Skin of body (tissue), 2 donors: ENCODE results near the gene RANGAP1. TPM values are rescaled to one million over a fixed set of nuclear protein-coding genes. Genes with fewer than 3 reads are reported as not detected.
A peak's percentile ranks its signal among the peaks of the same experiment; 100 is the strongest.

ENCODE experiments used
- DNase-seq: peaks from one replicate; lab custom pipeline; 2025; lab: John Stamatoyannopoulos, UW
- total RNA-seq: library from RNA; depleted of rRNA; stranded (reverse); fragments of >200 nt; gene quantifications from one replicate; pipeline ENCODE4 v1.2.3, GENCODE V29; 2014

RANGAP1 gene, protein sequence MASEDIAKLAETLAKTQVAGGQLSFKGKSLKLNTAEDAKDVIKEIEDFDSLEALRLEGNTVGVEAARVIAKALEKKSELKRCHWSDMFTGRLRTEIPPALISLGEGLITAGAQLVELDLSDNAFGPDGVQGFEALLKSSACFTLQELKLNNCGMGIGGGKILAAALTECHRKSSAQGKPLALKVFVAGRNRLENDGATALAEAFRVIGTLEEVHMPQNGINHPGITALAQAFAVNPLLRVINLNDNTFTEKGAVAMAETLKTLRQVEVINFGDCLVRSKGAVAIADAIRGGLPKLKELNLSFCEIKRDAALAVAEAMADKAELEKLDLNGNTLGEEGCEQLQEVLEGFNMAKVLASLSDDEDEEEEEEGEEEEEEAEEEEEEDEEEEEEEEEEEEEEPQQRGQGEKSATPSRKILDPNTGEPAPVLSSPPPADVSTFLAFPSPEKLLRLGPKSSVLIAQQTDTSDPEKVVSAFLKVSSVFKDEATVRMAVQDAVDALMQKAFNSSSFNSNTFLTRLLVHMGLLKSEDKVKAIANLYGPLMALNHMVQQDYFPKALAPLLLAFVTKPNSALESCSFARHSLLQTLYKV
- total RNA-seq = 26.9 TPM

DNA sequence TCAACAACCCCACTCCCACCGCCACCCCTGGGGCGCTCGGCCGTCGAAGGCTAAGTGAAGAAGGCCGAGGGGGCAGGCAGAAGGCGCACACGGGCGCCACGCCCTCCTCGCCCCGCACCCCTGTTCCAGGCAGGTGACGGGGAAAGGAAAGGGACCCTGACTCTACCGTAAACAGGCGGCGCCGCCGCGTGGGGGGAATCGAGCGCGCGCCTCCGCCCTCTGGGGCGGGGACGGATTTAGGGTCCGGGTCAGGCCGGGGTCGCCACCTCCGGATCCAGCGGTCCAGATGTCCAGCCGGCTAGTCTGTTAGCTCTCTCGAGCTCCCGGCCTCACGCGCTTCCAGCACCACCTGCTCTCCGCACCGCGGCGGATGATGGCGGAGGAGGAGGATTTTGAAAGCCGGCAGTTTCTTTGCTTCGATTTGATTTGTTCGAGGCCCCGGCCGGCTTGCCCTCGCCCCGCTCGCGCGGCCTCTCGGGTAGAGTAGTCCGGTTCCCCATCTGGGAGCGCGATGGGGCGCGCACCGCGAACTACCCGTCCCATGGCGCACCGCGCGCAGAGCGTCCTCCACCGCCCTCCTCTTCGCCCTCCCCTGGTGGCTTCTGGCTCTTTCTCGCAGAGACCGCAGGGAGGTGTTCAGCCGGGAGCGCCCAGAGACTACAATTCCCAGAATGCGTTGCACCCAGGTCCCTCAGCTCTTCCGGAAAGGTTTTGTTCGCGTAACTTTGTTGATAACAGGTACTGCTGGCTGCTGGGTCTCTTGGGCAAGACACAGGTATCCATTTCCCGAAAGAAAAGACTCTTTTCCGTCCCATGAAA is at the start of gene RANGAP1:
Gene RANGAP1, minus strand, starts transcription at position 368 of the 819 bp plus-strand sequence. CDS start 5,143 bp downstream, outside the sequence.
- DNase-seq = peak; percentile 99

DNA sequence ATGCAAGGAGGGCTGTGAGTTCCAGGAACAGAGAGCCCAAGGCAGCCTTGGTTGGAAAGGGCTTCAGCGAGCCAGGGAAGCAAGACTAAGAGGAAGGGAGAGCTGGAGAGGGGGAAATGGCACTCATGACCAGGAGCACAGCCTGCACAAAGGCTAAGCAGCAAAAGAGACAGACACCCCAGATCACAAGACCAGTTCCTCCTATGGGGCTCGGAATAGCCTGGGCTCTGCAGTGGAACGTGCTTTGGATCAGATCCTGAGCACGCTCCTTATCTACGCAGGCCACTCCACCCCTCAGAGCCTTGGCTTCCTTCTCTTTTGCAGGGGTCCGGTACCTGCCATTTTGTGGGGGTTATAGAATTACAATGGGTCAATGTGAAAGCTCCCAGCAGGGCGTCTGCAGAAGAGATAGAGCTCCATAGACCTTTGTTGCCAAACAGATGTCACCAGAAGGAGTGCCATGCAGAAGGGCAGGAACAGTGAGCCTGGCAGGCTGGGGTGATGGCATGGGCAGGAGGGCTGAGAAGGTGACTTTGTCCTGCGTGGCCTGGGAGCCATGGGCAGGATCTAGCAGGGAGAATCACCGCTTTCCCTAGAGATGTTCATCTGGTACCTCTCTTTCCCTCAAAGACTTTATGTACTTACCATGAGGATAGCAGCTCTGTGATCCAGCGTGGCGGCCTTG is 49.1 kb upstream of the RANGAP1 start:
- DNase-seq = no peak

DNA sequence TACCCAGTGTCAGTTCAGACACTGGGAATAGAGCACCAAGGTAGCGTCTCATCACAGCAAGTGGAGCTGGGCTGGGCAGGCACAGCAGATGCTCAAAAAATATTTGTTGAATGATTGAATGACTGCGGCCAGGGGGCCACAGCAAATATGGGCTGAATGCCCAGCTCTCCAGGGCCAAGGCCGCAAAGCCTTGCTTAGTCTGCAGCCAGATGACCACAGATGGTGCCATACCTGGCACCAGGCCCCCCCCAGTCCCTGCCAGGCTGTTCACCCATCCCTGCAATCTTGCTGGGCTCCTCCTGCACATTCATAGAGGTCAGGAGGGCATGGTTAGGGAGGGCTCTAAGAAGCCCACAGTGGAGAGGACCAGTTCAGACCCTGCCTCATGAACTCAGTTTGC is 48.2 kb upstream of the RANGAP1 start:
- no peak for DNase-seq

DNA sequence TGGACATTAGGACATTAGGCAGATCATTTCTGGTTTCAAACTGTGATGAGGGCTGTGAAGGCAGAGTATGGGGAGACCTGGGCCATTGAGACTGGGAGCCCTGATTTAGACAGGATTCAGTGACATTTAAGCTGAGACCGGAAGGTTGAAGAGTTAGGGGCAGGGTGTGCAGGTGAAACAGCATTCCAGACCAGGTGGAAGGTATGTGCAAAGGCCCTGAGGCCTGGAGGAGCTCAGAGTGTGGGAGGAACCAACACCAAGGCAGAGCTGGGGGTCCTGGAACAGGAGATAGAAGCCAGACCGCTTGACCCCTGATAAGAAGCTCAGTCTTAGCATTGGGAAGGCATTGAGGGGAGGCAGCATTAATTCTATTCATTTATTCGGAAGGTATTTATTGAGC is 47.8 kb upstream of the RANGAP1 start:
- DNase-seq = no peak

DNA sequence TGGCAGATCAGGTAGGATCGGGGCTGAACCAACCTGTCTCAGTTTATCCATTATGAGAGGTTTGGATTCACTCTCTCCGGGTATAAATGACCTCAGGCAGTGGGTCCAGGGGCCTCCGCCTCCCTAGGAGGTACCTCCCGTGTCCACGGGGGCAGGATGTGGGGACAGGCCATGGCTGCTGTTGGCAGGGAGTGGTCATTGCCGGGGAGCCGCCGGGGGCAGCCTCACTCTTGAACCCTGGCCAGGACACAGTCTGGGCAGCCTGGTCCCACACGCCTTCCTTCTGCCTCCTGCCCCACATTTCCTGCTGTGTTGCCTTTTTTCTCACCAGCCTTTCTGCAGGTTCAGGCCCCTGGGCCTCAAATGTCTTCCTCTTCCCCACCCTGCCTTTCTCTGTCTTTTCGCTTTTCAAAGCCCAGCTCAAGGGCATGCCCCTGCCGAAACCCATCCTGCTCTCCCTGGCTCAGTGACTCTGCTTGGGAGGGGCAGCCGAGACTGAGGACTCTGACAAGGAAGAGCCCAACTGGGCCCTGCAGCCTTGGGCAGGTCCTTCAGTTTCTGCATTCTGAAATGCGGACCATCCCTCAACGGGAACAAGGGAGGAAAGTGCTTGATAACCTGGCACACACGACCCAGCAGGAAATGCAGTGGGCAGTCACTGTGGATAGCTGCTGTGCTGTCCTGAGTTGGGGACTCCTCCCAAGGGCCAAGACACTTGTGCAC is 46.4 kb upstream of the RANGAP1 start:
- no peak for DNase-seq

DNA sequence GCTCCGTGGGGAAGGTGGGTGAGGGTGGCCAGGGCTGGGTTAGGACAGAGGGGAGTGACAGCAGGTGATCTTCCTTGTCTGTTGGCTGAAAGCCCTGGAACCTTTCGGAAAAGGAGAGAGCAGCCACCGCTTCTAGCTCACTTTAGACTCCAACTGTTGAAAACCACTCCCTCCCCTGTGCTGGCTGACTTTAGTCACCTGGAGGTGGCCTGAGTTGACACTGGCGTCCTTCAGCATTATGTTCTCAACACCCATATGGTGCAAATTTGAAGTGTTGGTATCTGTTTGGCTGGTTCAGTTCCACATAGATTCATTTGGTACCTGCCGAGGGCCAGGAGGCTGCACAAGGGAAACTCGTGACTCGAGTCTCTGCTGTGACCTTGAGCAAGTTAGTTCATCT is 44.2 kb upstream of the RANGAP1 start:
- no peak for DNase-seq

DNA sequence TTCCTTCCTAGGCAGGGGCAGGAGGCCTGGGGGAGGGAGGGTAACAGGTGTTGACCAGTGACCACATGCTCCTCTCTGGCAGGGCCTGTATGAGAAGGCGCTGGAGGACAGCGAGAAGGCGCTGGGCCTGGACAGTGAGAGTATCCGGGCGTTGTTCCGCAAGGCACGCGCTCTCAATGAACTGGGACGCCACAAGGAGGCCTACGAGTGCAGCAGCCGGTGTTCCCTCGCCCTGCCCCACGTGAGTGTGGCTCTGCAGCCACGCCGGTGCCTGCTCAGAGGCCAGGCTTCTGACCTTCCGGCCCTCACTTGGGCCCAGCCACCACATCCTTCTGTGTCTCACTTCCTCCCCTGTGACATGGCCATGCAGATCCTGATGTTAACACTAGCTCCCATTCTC is 41.1 kb upstream of the RANGAP1 start:
- no peak for DNase-seq

DNA sequence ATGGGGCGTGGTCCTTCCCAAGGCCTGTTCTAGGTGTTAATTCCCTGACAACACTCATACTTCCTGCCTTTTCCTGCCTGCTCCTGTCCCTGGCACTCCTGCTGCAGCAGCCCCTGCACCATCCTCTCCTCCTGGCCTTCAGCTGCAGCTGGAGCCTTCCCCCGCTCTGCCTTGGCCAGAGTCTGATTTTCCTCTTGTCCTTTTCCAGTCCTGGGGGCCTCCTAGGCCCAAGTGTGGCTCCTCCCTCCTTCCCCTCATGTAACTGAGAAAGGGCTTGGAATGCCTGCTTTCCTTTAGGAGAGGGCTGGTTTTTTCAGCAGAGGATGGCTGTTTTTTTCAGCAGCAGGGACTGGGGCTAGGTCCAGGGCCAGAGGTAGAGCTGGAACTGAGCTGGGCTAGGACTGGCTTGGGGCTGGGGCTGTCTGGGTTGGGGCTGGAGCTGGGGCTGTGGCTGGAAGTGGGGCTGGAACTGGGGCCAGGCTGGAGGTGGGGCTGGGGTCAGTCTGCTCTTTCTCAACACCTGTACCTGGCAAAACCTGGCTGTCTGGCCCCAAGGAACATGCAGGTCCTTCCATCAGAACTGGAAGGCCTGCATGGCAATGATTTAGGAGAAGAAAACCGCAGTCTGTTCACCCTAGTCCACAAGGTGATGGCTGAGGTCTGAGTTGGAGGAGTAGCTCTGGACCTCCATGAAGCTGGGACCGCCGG is 39.0 kb upstream of the RANGAP1 start:
- DNase-seq = no peak

DNA sequence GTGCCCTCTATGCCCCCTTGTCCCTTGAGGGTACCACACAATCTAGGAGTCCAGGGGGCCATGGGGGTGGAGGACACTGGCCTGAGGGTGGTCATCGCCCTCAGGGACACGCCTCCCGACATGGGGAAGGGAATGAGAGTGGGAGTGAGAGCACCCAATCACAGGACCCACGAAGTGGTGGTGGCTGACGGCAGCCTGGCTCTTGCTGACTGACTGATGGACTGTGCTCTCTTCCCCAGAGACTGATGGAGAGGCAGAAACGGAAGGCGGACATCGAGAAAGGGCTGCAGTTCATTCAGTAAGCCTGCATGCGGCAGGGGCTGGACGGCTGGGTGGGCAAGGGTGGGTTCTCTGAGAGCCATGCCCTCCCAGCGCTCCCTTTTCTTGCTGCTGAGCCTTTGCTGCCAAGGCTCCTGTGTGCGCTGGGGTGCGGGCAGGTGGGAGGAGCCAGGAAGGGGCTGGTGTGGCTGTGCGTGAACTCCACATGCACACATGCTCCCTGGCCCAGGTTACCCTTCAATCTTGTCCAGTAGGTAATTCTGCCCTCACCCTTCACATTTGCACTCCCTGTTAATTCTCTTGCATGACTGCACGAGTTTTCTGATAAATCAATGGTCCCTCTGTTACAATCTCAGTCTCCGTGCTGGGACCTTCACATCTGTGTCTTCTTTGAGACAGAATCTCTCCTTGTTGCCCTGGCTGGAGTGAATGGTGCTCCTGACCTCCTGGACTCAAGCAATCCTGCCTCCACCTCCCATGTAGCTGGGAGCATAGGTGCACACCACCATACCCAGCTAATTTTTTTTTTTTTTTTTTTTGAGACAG is 34.6 kb upstream of the RANGAP1 start:
- no peak for DNase-seq

DNA sequence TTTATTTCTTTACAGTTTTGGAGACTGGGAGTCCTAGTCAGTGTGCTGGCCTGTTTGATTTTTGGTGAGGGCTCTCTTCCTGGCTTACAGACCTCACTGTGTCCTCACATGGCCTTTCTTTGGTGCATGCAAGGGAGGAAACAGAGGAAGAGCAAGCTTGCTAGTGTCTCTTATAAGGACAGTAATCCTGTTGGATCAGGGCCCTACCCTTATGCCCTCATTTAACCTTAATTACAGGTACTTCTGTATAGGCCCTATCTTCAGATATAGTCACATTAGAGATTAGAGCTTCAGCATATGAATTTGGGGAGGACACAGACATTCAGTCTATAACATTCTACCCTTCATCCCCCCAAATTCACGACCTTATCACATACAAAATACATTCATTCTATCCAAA is 29.6 kb upstream of the RANGAP1 start:
- no peak for DNase-seq

DNA sequence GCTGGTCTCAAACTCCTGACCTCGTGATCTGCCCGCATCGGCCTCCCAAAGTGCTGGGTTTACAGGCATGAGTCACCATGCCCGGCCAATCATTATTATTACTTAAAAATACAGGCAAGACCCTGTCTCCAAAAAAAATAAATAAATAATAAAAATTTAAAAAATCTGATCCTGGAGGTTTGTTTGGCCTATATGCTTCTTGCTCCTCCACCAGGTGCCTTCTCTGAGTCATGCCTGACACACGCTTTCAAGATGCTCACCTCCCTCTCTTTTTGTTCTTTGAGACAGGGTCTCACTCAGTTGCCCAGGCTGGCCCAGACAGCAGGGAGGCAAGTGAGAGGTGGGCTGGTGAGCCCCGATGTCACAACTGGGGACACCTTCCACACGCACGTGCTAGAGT is 28.8 kb upstream of the RANGAP1 start:
- DNase-seq = no peak

DNA sequence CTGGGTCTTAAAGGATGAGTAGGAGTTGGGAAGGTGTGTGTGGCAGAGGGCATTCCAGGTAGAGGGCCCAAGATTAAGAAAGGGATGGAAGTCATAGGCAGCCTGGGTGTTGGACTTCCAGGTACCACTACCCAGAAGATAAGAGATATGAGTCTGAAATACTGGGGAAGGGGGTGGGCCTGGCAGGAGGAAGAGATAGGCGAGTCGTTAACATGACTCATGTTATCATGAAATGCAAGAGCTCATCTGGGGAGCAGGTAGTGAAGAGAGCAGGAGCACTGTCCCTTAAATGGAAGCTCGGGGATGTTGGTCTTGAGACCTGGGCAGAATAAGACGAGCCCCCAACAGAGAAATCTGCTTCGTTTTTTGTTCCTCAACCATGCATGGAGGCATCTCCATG is 25.5 kb upstream of the RANGAP1 start:
- DNase-seq = no peak

DNA sequence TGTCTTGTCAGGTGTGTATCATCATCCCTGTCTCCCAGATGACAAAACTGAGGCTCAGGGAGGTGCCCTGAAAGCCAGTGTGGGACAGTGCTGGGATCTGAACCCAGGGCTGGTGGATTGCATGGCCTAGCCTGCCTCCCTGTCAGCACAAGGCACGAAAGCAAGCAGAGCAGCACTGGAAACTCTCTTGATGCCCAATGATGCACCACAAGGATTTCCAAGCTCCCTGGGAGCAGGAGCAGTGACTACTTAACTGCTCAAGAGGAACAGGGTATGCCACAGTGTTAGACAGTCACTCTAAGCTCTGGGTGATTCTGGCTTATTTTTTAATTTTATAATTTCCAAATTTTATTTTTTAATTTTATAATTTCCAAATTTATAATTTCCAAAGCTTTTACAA is 24.3 kb upstream of the RANGAP1 start:
- no peak for DNase-seq

DNA sequence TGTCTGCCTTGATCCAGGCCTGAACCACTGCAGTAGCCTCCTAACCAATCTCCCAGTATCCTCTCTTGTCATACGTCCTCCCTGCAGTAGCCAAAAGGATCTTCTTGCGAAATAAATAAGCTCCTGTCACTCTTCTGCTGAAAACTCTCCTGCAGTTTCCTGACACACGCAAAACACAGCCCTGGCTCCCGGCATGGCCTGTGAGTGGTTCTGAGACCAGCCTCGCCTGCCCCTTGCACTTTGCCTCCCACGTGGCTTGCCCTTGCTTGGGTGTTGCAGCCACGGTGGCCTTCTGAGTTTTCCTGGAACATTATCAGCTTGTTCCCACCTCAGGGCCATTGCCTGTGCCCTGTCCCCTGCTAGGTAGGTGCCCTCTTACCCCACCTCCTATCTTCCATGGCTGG is 22.6 kb upstream of the RANGAP1 start:
- DNase-seq = no peak

DNA sequence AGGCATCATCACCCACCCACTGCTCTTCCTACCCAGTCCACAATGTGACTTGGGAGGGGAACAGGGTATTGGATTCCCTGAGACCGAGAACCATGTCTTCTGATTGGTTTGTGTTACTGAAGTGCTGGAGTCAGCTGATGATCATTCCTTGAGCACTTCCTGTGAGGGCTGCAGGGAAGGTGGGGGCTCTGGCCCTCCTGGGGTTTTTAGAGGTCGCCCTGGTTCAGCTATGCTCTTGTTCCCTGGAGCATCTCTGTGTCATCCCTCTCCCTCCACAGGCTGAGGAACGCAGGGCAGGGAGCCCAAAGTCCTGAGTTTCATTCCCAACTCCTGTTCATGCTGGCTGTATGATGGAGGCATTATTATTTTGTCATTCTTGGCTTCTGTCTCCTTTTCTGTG is 22.1 kb upstream of the RANGAP1 start:
- DNase-seq = no peak

DNA sequence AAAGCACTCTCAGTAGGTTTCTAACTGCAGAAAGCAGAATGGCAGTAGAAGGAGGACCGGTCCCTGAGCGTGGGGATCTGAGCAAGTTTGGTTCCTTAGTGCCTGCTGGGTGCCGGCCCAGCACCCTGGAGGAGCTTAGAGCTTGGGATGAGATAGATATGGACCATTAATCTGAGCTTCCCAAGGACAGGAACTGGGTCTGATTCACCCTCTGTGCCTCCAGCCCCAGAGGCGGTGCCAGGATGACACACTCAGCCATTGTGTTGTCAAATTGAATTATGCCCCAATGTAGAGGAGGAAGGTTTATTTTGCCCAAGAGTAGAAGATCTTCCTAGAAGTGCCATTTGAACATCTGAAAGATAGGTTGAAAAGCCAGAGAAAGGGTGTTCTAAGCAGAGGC is 19.7 kb upstream of the RANGAP1 start:
- DNase-seq = no peak

DNA sequence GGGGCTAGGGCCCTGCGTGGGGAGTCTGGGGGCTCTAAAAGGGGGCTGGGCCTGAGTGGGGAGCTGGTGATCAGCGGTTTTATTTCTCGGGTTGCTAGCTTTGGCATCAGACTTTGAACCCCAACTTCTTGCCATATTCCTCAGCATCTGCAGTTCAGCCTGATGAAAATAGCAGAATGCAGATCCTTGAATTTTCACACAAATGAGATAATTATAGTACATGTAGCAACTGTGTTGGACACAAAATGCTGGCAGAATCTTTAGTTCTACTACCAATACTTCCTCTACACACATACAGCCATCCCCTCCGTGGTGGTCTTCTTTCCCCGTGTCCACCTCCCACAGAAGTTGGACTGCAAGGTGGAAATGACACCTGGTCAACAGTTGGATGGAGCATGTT is 16.8 kb upstream of the RANGAP1 start:
- no peak for DNase-seq

DNA sequence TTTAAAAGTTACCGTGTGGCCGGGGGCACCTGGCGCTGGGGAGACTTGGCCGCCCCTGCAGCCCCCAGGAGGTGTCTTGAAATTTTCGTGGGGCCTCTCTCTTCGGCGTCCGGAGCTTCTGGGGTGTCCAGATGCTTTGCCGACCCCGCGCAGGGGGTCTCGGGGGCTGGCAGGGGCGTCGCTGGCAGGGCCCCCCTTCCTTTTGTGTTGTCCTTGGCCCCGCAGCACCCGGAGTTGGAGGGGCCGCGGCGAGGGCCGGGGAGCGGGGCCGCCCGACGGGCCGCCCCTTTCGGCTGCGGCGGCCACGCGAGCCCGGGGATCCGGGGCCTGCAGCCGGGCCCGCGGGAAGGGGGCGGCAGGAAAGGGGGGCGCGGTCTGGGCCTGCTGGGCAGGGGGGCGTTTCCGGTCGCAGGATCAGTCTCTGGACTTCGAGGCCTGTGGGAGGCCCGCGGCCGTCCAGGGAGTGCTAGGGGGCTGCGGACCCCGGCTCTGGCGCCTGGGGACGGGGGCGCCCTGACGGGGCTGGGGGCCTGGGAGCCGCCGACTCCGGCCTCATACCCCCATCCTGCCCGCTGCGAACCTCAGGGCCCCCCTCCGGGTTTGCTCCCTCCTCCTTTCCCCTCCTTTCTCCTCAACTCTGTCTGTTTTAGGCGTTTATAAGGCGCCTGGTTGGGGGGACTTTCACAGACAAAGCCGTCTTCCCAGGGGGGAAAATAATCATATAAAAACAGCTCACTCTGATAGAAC is 16.2 kb upstream of the RANGAP1 start:
- DNase-seq = no peak
